HepG2 (cell line): ENCODE data around the gene PRKCZ. TPM values are rescaled to one million over a fixed set of nuclear protein-coding genes. Genes with fewer than 3 reads are reported as not detected.

Source experiments
- AFF4 ChIP-seq: sonication (generic); formaldehyde crosslinking; IDR thresholded peaks from 2 replicates; pipeline ENCODE4 v1.4.0; 2020; ENCODE audit warnings: missing genetic modification reagents
- ATF5 ChIP-seq: sonication (generic); formaldehyde crosslinking; IDR thresholded peaks from 2 replicates; pipeline ENCODE4 v1.4.0; 2020; ENCODE audit warnings: mild to moderate bottlenecking, low read depth, missing genetic modification reagents
- ZNF460 ChIP-seq: sonication (generic); formaldehyde crosslinking; IDR thresholded peaks from 2 replicates; pipeline ENCODE4 v1.5.1; 2020; ENCODE audit warnings: missing genetic modification reagents, mild to moderate bottlenecking, borderline replicate concordance
- ZNF879 ChIP-seq: sonication (generic); formaldehyde crosslinking; IDR thresholded peaks from 2 replicates; pipeline ENCODE4 v1.8.1; 2023; ENCODE audit warnings: missing genetic modification reagents
- polyA plus RNA-seq, 8 experiments: library from polyadenylated mRNA; depleted of rRNA in 3 of 8; stranded (reverse) in 7 of 8; unstranded in 1 of 8; fragments of >200 nt; fragmentation: Illumina TruSeq in 4 of 8; extraction: Trizol in 4 of 8; gene quantifications; 2 replicates each; pipeline versions ENCODE4 v1.2.1 to v1.2.3, GENCODE V29; 2011 to 2016; ENCODE audit warnings: low read depth in 4 of 8, missing spikeins in 1 of 8, mixed read lengths in 1 of 8; ENCODE audit not compliant: insufficient read depth in 1 of 8
- total RNA-seq, 5 experiments: library from RNA; depleted of rRNA; stranded (reverse); fragments of >200 nt; fragmentation: Illumina TruSeq; extraction: Trizol; gene quantifications; 2 replicates each; pipeline ENCODE4 v1.2.3, GENCODE V29; 2016; ENCODE audit warnings: low read depth in 1 of 5
- TF ChIP-seq, protein P1 (sequence below), 2 experiments: sonication (generic) in 1 of 2; formaldehyde crosslinking in 1 of 2; IDR thresholded peaks; 2 replicates each; pipeline versions ENCODE4 v1.4.0 to v1.6.1; 2016 to 2020; ENCODE audit warnings: borderline replicate concordance in 1 of 2, low read depth in 1 of 2, mild to moderate bottlenecking in 1 of 2, missing genetic modification reagents in 1 of 2

PRKCZ gene
- total and polyA plus RNA-seq, 2 of the 13 experiments (the other 11 are each of a cell fraction or from before 2014, with no cell fraction given): 34.7 to 85.2 TPM

- TF ChIP-seq ATF5 (no peak), ZNF879 (CRISPR knock-in tag) (no peak), ZNF460 (CRISPR knock-in tag) (no peak), AFF4 (CRISPR knock-in tag) (no peak)
- TF ChIP-seq, protein P1, sequence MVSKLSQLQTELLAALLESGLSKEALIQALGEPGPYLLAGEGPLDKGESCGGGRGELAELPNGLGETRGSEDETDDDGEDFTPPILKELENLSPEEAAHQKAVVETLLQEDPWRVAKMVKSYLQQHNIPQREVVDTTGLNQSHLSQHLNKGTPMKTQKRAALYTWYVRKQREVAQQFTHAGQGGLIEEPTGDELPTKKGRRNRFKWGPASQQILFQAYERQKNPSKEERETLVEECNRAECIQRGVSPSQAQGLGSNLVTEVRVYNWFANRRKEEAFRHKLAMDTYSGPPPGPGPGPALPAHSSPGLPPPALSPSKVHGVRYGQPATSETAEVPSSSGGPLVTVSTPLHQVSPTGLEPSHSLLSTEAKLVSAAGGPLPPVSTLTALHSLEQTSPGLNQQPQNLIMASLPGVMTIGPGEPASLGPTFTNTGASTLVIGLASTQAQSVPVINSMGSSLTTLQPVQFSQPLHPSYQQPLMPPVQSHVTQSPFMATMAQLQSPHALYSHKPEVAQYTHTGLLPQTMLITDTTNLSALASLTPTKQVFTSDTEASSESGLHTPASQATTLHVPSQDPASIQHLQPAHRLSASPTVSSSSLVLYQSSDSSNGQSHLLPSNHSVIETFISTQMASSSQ (IDR thresholded peaks at IDR 0.05; ENCODE audit: low read depth): no peak
- TF ChIP-seq, protein P1 (CRISPR knock-in tag; IDR thresholded peaks at IDR 0.05; ENCODE audit: borderline replicate concordance): no peak
Measured at GRCh38 chr1:2196901-2197638, 146.9 kb downstream of the PRKCZ start (continued).
